Pancreas (tissue), 10 donors: Measurements from ENCODE around the gene MKLN1. TPM values are rescaled to one million over a fixed set of nuclear protein-coding genes. Genes with fewer than 3 reads are reported as not detected.

Source experiments
- ATAC-seq, 4 donors: fragments of 200-7000 bp; cut with Tn5 transposase; one replicate each; pipeline versions ENCODE4 v1.8.0 to v1.9.1; 2020; ENCODE audit warnings: mild to moderate bottlenecking in 4 of 4, moderate library complexity in 4 of 4
- DNase-seq, 6 donors: peaks; one replicate each; pipeline ENCODE4 v3.0.0-alpha.2; 2020
- FAIRE-seq: peaks from 2 replicates; lab custom pipeline; 2012; peaks lifted over from hg19 to GRCh38; lab: Jason Lieb, UNC
- H3K27ac ChIP-seq, 4 donors: fragments of 200-600 bp; sonication (generic); 1 replicate in 3 of 4; 2 replicates in 1 of 4; pipeline versions ENCODE4 v1.5.0 to v1.8.0; 2020
- H3K27me3 ChIP-seq, 4 donors: fragments of 200-600 bp; one replicate each; pipeline ENCODE4 v1.8.0; 2021
- H3K36me3 ChIP-seq, 3 donors: fragments of 200-600 bp; sonication (generic) in 1 of 3; one replicate each; pipeline versions ENCODE4 v1.5.0 to v1.8.0; 2020 to 2021
- H3K4me1 ChIP-seq, 3 donors: fragments of 200-600 bp; one replicate each; pipeline ENCODE4 v1.8.0; 2021
- H3K4me3 ChIP-seq, 4 donors: fragments of 200-600 bp; sonication (generic) in 2 of 4; one replicate each; pipeline versions ENCODE4 v1.5.0 to v1.8.0; 2020 to 2021
- H3K9me3 ChIP-seq, 4 donors: fragments of 200-600 bp; one replicate each; pipeline ENCODE4 v1.8.0; 2021
- CTCF ChIP-seq, 4 donors: fragments of 200-600 bp; sonication (generic) in 3 of 4; IDR thresholded peaks; one replicate each; pipeline versions ENCODE4 v1.5.0 to v1.8.0; 2021; ENCODE audit warnings: antibody characterized with exemption in 4 of 4
- WGBS, 2 donors: extraction: QIAGEN DNeasy Blood & Tissue Kit; methylation state at CpG; one replicate each; pipeline ENCODE4 v1.1.7; 2013; 5-methylcytosine and 5-hydroxymethylcytosine counted together
- intact Hi-C, 3 donors: fragments of 100-400 bp; cut with DNase I; formaldehyde crosslinking; loops; one replicate each; pipeline versions ENCODE4 v1.11.1 to v1.14.2; 2022
- polyA plus RNA-seq, 2 donors: library from polyadenylated mRNA; stranded (reverse); fragments of 200-250 nt; gene quantifications; one replicate each; pipeline ENCODE4 v1.2.3, GENCODE V29; 2013
- total RNA-seq, 6 donors: library from RNA; stranded (reverse); fragmentation: NEBNext Ultra II Directional in 4 of 6; extraction: Animal tissue kit (Norgen Biotek cat#: 25700) in 4 of 6; gene quantifications; one replicate each; pipeline versions ENCODE4 v1.2.1 to v1.2.4, GENCODE V29; 2021 to 2023
- donor health status: healthy with polysubstance abuse.
- donor health status: DM: no; HTN: no; CAD: no; lungs with moderate emphysema.
- donor health status: DM: no; HTN: no; CAD: no.
- donor health status: control.
- donor health status: control.
- donor health status: Bipolar disorder and iron deficiency.
- donor health status: DM: yes; HTN: yes; CAD: no.
- donor health status: DM: no; HTN: no; CAD: no.
- donor health status: DM: no; HTN: no; CAD: no.
- donor health status: DM: yes; HTN: yes; CAD: no.

Gene MKLN1
- total and polyA plus RNA-seq, 8 donors: 7.0 to 30.2 (median 21.6) TPM

GRCh38 chr7:131524115-131524514 lies 196.4 kb downstream of the MKLN1 start:
- no peaks in the 10 kb centered on the region for H3K36me3 ChIP-seq
- peaks cover 21 to 51% (median 46%) of the 10 kb centered on the region in 3 donors for H3K4me1 ChIP-seq
- H3K9me3 ChIP-seq: no peaks in the 10 kb centered on the region
- DNase-seq: no peak
- WGBS, 2 donors: 32 to 45% methylated on average over 2 of the region's 2 CpGs
- FAIRE-seq: no peak
- H3K4me3 ChIP-seq: no peak overlapping the region
- intact Hi-C loops: no loop called here
- ATAC-seq: no peak
- TF ChIP-seq CTCF (IDR thresholded peaks at IDR 0.05): no peak
- H3K27ac ChIP-seq: peak overlapping the region in 1 of 4 donors; percentile 77
- no peaks in the 10 kb centered on the region for H3K27me3 ChIP-seq

- no peaks in the 10 kb centered on the region for H3K36me3 ChIP-seq
- ATAC-seq (no peak), FAIRE-seq (no peak), DNase-seq (no peak)
- peaks cover 21 to 46% (median 40%) of the 10 kb centered on the region in 3 donors for H3K4me1 ChIP-seq
- H3K27me3 ChIP-seq: no peaks in the 10 kb centered on the region
- intact Hi-C loops: no loop called here
- no peak for TF ChIP-seq CTCF (IDR thresholded peaks at IDR 0.05)
- no peak overlapping the region for H3K27ac ChIP-seq
- no peak overlapping the region for H3K4me3 ChIP-seq
- no peaks in the 10 kb centered on the region for H3K9me3 ChIP-seq
Observed at GRCh38 chr7:131524703-131525102, 197.0 kb downstream of the MKLN1 start.

- FAIRE-seq: no peak
- H3K27me3 ChIP-seq: no peaks in the 10 kb centered on the region
- no peak for TF ChIP-seq CTCF (IDR thresholded peaks at IDR 0.05)
- peaks cover 19 to 34% (median 29%) of the 10 kb centered on the region in 3 donors for H3K4me1 ChIP-seq
- H3K27ac ChIP-seq: no peak overlapping the region
- no peak for DNase-seq
- intact Hi-C loops: no loop called here
- WGBS, 2 donors: 49 to 52% methylated on average over 2 of the region's 2 CpGs
- H3K4me3 ChIP-seq: no peak overlapping the region
- no peaks in the 10 kb centered on the region for H3K9me3 ChIP-seq
- no peak for ATAC-seq
- no peaks in the 10 kb centered on the region for H3K36me3 ChIP-seq
Observed at GRCh38 chr7:131525820-131526219, 198.1 kb downstream of the MKLN1 start.

- DNase-seq (peak in 1 of 6 donors; percentile 40), ATAC-seq (peak in 1 of 4 donors; percentile 9), FAIRE-seq (no peak)
- Histone ChIP-seq H3K27me3 (no peaks in the 10 kb centered on the region), H3K4me1 (peaks cover 16 to 24% (median 19%) of the 10 kb centered on the region in 3 donors), H3K9me3 (no peaks in the 10 kb centered on the region), H3K27ac (no peak overlapping the region), H3K4me3 (no peak overlapping the region), H3K36me3 (no peaks in the 10 kb centered on the region)
- intact Hi-C loops: no loop called here
- no peak for TF ChIP-seq CTCF (IDR thresholded peaks at IDR 0.05)
- 53 to 60% methylated on average over 4 of the region's 4 CpGs for WGBS, 2 donors
Observed at GRCh38 chr7:131527456-131527855, 199.8 kb downstream of the MKLN1 start.

- H3K9me3 ChIP-seq: no peaks in the 10 kb centered on the region
- no peak for FAIRE-seq
- no peak overlapping the region for H3K27ac ChIP-seq
- H3K4me3 ChIP-seq: no peak overlapping the region
- H3K4me1 ChIP-seq: peaks cover 9 to 28% (median 22%) of the 10 kb centered on the region in 3 donors
- peak in 2 of 6 donors; percentile 17 to 20 for DNase-seq
- TF ChIP-seq CTCF (IDR thresholded peaks at IDR 0.05): no peak
- 62 to 76% methylated on average over 3 of the region's 3 CpGs for WGBS, 2 donors
- no peaks in the 10 kb centered on the region for H3K27me3 ChIP-seq
- H3K36me3 ChIP-seq: no peaks in the 10 kb centered on the region
- intact Hi-C loops: no loop called here
- ATAC-seq: no peak
Observed at GRCh38 chr7:131529179-131529578, 201.5 kb downstream of the MKLN1 start.
